ENCODE measurements around the gene PLA2G5.

The PLA2G5 gene

DNA sequence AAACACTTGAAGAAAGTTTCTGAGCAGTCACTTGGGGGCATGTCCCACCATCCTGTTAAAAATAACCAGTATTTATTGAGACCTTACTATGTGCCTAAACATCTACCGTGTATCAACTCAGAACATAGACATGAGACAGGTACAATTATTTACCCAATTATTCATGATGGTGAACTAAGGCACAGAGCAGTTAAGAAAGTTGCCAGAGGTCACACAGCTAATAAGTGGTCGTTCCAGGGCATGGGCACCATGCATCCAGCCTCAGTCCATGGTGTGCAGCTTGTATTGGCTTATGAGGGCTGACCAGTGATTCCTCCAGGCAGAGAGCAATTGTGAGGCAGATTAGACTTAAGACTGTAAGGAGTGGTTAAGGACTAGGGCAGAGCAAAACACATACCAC, 5.4 kb downstream of the PLA2G5 start:
- H3K9me2 ChIP-seq (ENCODE audit: low read depth, low read length), result no peaks in the 10 kb centered on the region
- H3K27ac ChIP-seq (ENCODE audit: low read depth, low read length, poor library complexity, severe bottlenecking), result no peak overlapping the region
- no peak overlapping the region for H3K4me2 ChIP-seq (ENCODE audit: low read length)
- no peak overlapping the region for H3K4me3 ChIP-seq (ENCODE audit: low read depth, low read length, poor library complexity, severe bottlenecking)
- no peaks in the 10 kb centered on the region for H3K9me3 ChIP-seq (ENCODE audit: low read length)
- no peak for TF ChIP-seq EZH2 (IDR thresholded peaks at IDR 0.05; ENCODE audit: borderline replicate concordance, low read length)
- TF ChIP-seq, protein P1, sequence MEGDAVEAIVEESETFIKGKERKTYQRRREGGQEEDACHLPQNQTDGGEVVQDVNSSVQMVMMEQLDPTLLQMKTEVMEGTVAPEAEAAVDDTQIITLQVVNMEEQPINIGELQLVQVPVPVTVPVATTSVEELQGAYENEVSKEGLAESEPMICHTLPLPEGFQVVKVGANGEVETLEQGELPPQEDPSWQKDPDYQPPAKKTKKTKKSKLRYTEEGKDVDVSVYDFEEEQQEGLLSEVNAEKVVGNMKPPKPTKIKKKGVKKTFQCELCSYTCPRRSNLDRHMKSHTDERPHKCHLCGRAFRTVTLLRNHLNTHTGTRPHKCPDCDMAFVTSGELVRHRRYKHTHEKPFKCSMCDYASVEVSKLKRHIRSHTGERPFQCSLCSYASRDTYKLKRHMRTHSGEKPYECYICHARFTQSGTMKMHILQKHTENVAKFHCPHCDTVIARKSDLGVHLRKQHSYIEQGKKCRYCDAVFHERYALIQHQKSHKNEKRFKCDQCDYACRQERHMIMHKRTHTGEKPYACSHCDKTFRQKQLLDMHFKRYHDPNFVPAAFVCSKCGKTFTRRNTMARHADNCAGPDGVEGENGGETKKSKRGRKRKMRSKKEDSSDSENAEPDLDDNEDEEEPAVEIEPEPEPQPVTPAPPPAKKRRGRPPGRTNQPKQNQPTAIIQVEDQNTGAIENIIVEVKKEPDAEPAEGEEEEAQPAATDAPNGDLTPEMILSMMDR (IDR thresholded peaks at IDR 0.05; ENCODE audit: low read length), result no peak
- H3K36me3 ChIP-seq (ENCODE audit: insufficient read depth, low read length), result no peaks in the 10 kb centered on the region
- H2AFZ ChIP-seq (ENCODE audit: low read length), result no peak overlapping the region
- no peaks in the 10 kb centered on the region for H3K79me2 ChIP-seq (ENCODE audit: insufficient read depth, low read length)
- no peaks in the 10 kb centered on the region for H3F3A ChIP-seq (ENCODE audit: insufficient read depth, low read length)
- no peaks in the 10 kb centered on the region for H3K27me3 ChIP-seq (ENCODE audit: insufficient read depth, low read length)
- H4K20me1 ChIP-seq (ENCODE audit: insufficient read depth, low read length), result no peaks in the 10 kb centered on the region
- no peaks in the 10 kb centered on the region for H3K4me1 ChIP-seq (ENCODE audit: insufficient read depth, low read length, severe bottlenecking)
- no peak overlapping the region for H3K9ac ChIP-seq (ENCODE audit: low read length)

DNA sequence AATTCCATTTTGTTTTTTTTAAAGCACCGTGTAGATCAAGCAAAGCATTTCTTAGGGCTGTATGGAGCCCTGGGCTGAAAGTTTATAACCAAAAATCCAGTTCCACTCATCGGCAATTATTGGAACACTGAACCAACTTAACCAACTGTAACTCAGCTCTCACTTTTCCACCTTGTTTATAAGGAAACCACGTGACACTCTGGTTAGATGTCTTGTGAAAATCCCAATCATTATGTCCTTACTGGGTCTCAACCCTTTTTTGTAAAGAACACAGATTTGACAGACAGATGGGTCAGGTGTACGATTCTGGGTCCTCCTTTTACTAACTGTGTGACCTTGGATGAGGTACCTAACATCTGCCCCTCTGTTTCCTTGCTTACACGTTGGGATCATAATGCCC, 6.2 kb downstream of the PLA2G5 start:
- Histone ChIP-seq H3K79me2 (ENCODE audit: insufficient read depth, low read length) (no peaks in the 10 kb centered on the region), H3K4me3 (ENCODE audit: low read depth, low read length, poor library complexity, severe bottlenecking) (no peak overlapping the region), H3F3A (ENCODE audit: insufficient read depth, low read length) (no peaks in the 10 kb centered on the region), H3K9me3 (ENCODE audit: low read length) (no peaks in the 10 kb centered on the region), H3K27ac (ENCODE audit: low read depth, low read length, poor library complexity, severe bottlenecking) (no peak overlapping the region), H4K20me1 (ENCODE audit: insufficient read depth, low read length) (no peaks in the 10 kb centered on the region), H2AFZ (ENCODE audit: low read length) (no peak overlapping the region), H3K27me3 (ENCODE audit: insufficient read depth, low read length) (no peaks in the 10 kb centered on the region), H3K4me1 (ENCODE audit: insufficient read depth, low read length, severe bottlenecking) (no peaks in the 10 kb centered on the region), H3K36me3 (ENCODE audit: insufficient read depth, low read length) (no peaks in the 10 kb centered on the region), H3K4me2 (ENCODE audit: low read length) (no peak overlapping the region), H3K9ac (ENCODE audit: low read length) (no peak overlapping the region), H3K9me2 (ENCODE audit: low read depth, low read length) (no peaks in the 10 kb centered on the region)
- TF ChIP-seq EZH2 (IDR thresholded peaks at IDR 0.05; ENCODE audit: borderline replicate concordance, low read length), result no peak
- TF ChIP-seq, protein P1 (IDR thresholded peaks at IDR 0.05; ENCODE audit: low read length), result no peak

GRCh38 chr1:20076710-20077461, 6.9 kb downstream of the PLA2G5 start:
- H3F3A ChIP-seq (ENCODE audit: insufficient read depth, low read length), result no peaks in the 10 kb centered on the region
- H3K4me1 ChIP-seq (ENCODE audit: insufficient read depth, low read length, severe bottlenecking), result no peaks in the 10 kb centered on the region
- no peaks in the 10 kb centered on the region for H3K9me3 ChIP-seq (ENCODE audit: low read length)
- H3K27ac ChIP-seq (ENCODE audit: low read depth, low read length, poor library complexity, severe bottlenecking), result no peak overlapping the region
- no peak overlapping the region for H2AFZ ChIP-seq (ENCODE audit: low read length)
- no peak overlapping the region for H3K9ac ChIP-seq (ENCODE audit: low read length)
- TF ChIP-seq EZH2 (IDR thresholded peaks at IDR 0.05; ENCODE audit: borderline replicate concordance, low read length), result no peak
- TF ChIP-seq, protein P1 (IDR thresholded peaks at IDR 0.05; ENCODE audit: low read length), result no peak
- H3K27me3 ChIP-seq (ENCODE audit: insufficient read depth, low read length), result no peaks in the 10 kb centered on the region
- no peaks in the 10 kb centered on the region for H3K79me2 ChIP-seq (ENCODE audit: insufficient read depth, low read length)
- H3K9me2 ChIP-seq (ENCODE audit: low read depth, low read length), result no peaks in the 10 kb centered on the region
- no peaks in the 10 kb centered on the region for H4K20me1 ChIP-seq (ENCODE audit: insufficient read depth, low read length)
- H3K4me3 ChIP-seq (ENCODE audit: low read depth, low read length, poor library complexity, severe bottlenecking), result no peak overlapping the region
- no peak overlapping the region for H3K4me2 ChIP-seq (ENCODE audit: low read length)
- no peaks in the 10 kb centered on the region for H3K36me3 ChIP-seq (ENCODE audit: insufficient read depth, low read length)

All from OCI-LY1 (cell line).